ENCODE data around the gene PTPRM. TPM values are rescaled to one million over a fixed set of nuclear protein-coding genes. Genes with fewer than 3 reads are reported as not detected.

PTPRM gene
- polyA plus RNA-seq, 6 donors from 2014 or later: not detected

DNA sequence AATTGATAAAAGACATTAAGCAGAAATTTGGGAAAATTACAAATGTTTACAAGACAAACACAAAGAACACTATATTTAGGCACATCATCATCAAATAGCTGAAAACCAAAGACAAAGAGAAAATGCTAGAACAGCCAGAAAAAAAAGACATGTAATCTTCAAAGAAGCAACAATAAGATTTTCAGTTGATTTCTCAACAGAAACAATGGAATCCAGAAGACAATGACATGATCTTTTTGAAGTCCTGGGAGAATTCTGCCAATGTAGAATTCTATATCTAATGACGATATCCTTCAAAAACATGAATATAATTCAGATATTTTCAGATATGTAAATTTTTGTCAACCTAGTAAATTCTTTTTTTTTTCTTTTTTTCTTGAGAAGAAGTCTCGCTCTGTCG lies 179.0 kb downstream of the PTPRM start:
- DNase-seq (no peak), ATAC-seq (ENCODE audit: low read depth in 2 of 2) (no peak)
- Mint-ChIP-seq H3K4me1 (no peaks in the 10 kb centered on the region), H3K36me3 (no peaks in the 10 kb centered on the region), H3K9me3 (peaks cover 4 to 28% (median 10%) of the 10 kb centered on the region in 7 donors), H3K27me3 (no peaks in the 10 kb centered on the region), H3K27ac (no peak overlapping the region), H3K4me3 (no peak overlapping the region)

DNA sequence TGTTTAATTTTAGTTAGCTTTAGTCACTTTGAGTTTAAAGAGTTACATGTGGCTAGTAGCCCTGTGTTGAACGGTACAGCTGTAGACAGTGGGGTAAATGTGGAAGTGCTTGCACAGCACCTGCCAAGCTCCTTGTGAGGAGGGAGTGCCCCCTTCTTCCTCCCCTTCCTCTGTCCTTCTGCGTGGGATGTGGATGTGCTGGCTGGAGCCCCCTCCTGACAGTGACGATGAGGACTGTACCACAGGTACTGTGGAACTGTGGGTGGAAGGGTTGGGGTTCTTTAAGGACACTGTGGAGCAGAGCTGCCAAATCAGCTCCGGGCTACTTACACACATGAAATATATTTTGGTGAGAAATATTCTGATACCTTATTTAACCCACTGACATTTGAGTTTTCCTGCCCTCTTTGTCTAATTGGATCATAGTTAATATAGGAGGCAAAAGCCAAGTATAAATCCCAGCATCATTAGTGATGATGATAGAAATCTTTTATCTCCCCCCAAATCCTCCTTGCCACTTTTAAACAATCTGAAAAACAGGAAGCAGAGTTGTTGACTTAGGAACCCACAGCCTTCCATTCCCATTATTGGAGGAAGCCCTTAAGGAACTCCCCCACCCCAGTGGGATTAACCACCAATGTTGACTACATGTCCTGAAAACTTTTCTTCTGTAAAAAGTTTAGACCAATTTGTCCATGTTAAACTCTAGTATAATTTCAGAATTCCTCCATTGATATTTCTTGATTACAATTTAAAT lies 181.3 kb downstream of the PTPRM start:
- no peak for ATAC-seq (ENCODE audit: low read depth in 2 of 2)
- no peaks in the 10 kb centered on the region for H3K36me3 Mint-ChIP-seq
- H3K27ac Mint-ChIP-seq: no peak overlapping the region

GRCh38 chr18:7749008-7749405 lies 181.9 kb downstream of the PTPRM start:
- H3K36me3 Mint-ChIP-seq: no peaks in the 10 kb centered on the region
- no peak overlapping the region for H3K4me3 Mint-ChIP-seq
- no peak overlapping the region for H3K27ac Mint-ChIP-seq

More for the DNA sequence above, 181.3 kb downstream of the PTPRM start:
- no peak overlapping the region for H3K4me3 Mint-ChIP-seq
- H3K9me3 Mint-ChIP-seq: peaks cover 4 to 28% (median 10%) of the 10 kb centered on the region in 7 donors
- H3K4me1 Mint-ChIP-seq: no peaks in the 10 kb centered on the region
- H3K27me3 Mint-ChIP-seq: no peaks in the 10 kb centered on the region
- no peak for DNase-seq

DNA sequence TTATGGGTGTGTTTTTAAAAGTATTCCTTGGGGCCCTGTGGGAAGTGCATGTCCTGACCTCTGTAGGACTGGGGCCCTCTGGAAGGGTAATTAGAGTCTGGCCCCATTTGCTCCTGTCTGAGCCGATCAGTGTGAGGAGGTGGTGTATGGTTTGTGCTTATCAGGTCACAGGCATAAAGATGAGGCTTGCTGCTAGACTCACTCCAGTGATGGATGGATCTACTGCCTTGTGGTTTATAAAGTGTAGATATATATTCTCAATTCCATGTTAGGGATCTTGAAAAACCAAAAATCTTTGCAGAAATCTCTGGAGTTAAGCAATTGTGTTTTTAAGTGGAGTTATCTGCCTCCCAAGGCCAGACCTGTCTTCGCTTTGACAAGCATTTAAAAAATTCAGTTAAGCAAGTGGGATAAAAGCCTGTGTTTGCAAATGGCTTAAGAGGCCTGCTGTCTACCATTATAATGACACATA lies 182.4 kb downstream of the PTPRM start:
- Mint-ChIP-seq H3K36me3 (no peaks in the 10 kb centered on the region), H3K9me3 (peaks cover 4 to 28% (median 10%) of the 10 kb centered on the region in 7 donors), H3K27ac (peak overlapping the region in 1 of 6 donors; percentile 27), H3K4me1 (no peaks in the 10 kb centered on the region), H3K4me3 (no peak overlapping the region), H3K27me3 (no peaks in the 10 kb centered on the region)
- DNase-seq: no peak
- no peak for ATAC-seq (ENCODE audit: low read depth in 2 of 2)

More at GRCh38 chr18:7749008-7749405, 181.9 kb downstream of the PTPRM start:
- no peak for ATAC-seq (ENCODE audit: low read depth in 2 of 2)
- no peaks in the 10 kb centered on the region for H3K4me1 Mint-ChIP-seq
- no peak for DNase-seq
- peaks cover 4 to 28% (median 10%) of the 10 kb centered on the region in 7 donors for H3K9me3 Mint-ChIP-seq
- no peaks in the 10 kb centered on the region for H3K27me3 Mint-ChIP-seq

DNA sequence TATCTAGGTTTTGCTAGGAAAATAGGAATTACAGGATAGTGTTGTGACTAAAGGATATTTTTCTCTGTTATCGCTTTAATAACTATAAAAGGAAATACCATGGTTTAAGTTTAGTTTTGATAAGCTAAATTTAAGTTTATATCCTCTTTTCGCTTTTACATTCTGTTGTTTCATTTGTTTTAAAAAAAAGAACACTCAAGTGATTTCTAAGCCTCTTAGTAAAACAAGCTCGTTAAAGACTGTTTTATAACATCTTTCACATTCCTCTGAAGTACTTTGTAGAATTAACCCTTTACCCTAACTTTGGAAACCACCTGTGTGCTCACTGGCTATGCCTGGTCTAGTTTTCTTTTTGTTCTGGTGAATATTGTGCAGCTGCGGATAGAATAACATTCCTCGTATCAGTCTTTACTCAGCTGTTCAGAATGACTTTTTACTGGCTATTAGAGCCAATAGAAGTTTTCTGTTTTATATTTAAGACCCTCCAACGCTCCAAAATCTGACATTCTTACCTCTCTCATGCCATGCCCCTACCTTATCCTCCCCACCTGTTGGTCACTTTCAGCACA lies 183.1 kb downstream of the PTPRM start:
- Mint-ChIP-seq H3K9me3 (peaks cover 4 to 26% (median 9%) of the 10 kb centered on the region in 7 donors), H3K4me1 (no peaks in the 10 kb centered on the region), H3K27ac (no peak overlapping the region), H3K36me3 (no peaks in the 10 kb centered on the region), H3K4me3 (no peak overlapping the region), H3K27me3 (no peaks in the 10 kb centered on the region)
- DNase-seq (no peak), ATAC-seq (ENCODE audit: low read depth in 2 of 2) (no peak)

DNA sequence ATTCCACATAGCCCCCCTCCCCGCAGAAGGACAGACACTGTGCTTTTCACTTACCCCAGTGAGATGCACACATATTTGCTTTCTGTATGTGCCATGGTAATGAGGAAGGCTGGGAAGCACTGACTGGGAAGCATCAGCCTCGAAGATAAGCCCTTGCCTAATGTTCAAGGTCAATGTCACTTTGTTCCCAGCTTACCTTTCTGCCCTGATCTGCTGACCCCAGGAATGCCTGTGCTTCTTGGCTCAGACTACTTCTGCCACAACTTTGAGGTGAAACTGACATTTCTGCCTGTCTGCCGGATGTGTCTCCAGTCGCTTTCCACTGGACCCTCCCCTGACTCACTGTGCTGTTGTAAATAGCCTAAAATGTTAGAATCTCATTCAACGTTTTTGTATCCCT lies 183.8 kb downstream of the PTPRM start:
- no peak for DNase-seq
- H3K27ac Mint-ChIP-seq: no peak overlapping the region
- no peaks in the 10 kb centered on the region for H3K4me1 Mint-ChIP-seq
- no peaks in the 10 kb centered on the region for H3K36me3 Mint-ChIP-seq
- H3K9me3 Mint-ChIP-seq: peaks cover 1 to 18% (median 6%) of the 10 kb centered on the region in 7 donors
- no peaks in the 10 kb centered on the region for H3K27me3 Mint-ChIP-seq
- H3K4me3 Mint-ChIP-seq: no peak overlapping the region
- no peak for ATAC-seq (ENCODE audit: low read depth in 2 of 2)

GRCh38 chr18:7754258-7754657 lies 187.1 kb downstream of the PTPRM start:
- no peak overlapping the region for H3K4me3 Mint-ChIP-seq
- no peaks in the 10 kb centered on the region for H3K36me3 Mint-ChIP-seq
- H3K27ac Mint-ChIP-seq: no peak overlapping the region
- no peak for DNase-seq
- H3K9me3 Mint-ChIP-seq: peaks cover 0 to 4% (median 0%) of the 10 kb centered on the region in 7 donors
- no peaks in the 10 kb centered on the region for H3K4me1 Mint-ChIP-seq
- no peak for ATAC-seq (ENCODE audit: low read depth in 2 of 2)
- no peaks in the 10 kb centered on the region for H3K27me3 Mint-ChIP-seq

DNA sequence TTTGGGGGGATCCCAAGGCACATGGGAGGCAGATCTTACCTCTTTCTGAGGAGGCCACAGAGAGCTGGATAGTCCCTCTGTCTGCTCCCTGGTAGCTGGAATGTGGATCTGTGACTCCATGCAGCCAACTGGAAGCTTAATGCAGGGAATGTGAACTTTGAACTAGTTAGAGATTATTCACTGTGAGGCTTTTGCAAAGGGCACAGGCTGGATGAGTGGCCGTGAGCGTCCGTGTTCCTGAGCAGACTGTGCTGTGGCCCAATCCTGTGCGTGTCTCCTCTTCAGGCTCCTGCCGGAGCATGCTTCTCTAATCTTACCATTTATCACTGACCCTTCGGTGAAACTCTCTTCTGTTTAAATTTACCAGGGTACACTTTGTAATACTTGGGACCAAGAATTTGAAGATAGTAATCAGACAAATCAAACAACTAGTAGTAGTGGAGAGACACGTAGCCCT lies 187.6 kb downstream of the PTPRM start:
- Mint-ChIP-seq H3K27ac (no peak overlapping the region), H3K36me3 (no peaks in the 10 kb centered on the region), H3K4me3 (no peak overlapping the region), H3K9me3 (peaks cover 0 to 4% (median 0%) of the 10 kb centered on the region in 7 donors), H3K4me1 (no peaks in the 10 kb centered on the region), H3K27me3 (no peaks in the 10 kb centered on the region)
- DNase-seq (no peak), ATAC-seq (ENCODE audit: low read depth in 2 of 2) (no peak)

GRCh38 chr18:7755753-7756475 lies 188.8 kb downstream of the PTPRM start:
- no peak for ATAC-seq (ENCODE audit: low read depth in 2 of 2)
- DNase-seq: no peak
- H3K4me3 Mint-ChIP-seq: no peak overlapping the region
- H3K27ac Mint-ChIP-seq: no peak overlapping the region
- H3K9me3 Mint-ChIP-seq: peaks cover 0 to 4% (median 0%) of the 10 kb centered on the region in 7 donors
- no peaks in the 10 kb centered on the region for H3K27me3 Mint-ChIP-seq
- no peaks in the 10 kb centered on the region for H3K36me3 Mint-ChIP-seq
- H3K4me1 Mint-ChIP-seq: no peaks in the 10 kb centered on the region

DNA sequence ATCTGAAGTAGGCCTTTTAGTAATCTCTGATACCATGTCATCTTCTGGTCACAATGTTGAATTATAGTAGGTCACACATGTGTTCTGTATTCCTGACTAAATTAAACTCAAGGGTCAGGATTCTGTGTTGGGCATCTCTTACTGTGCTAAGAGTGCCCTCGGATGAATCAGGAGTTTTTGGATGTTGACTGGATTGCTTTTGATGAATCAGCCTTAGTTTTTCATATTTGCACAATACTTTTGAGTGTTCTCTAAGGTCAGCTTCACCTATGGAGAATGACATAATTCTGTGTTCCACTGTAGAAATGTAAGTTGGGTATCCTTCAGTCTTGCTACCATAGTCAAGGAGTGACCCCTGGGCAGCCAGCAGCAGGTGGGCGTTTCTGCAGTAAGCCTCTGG lies 190.1 kb downstream of the PTPRM start:
- Mint-ChIP-seq H3K4me3 (no peak overlapping the region), H3K27ac (no peak overlapping the region), H3K9me3 (peaks cover 0 to 5% (median 0%) of the 10 kb centered on the region in 7 donors), H3K4me1 (no peaks in the 10 kb centered on the region), H3K36me3 (no peaks in the 10 kb centered on the region), H3K27me3 (no peaks in the 10 kb centered on the region)
- ATAC-seq (ENCODE audit: low read depth in 2 of 2) (no peak), DNase-seq (no peak)

- Mint-ChIP-seq H3K9me3 (peaks cover 0 to 5% (median 0%) of the 10 kb centered on the region in 7 donors), H3K27ac (no peak overlapping the region), H3K36me3 (no peaks in the 10 kb centered on the region), H3K4me3 (no peak overlapping the region), H3K27me3 (no peaks in the 10 kb centered on the region), H3K4me1 (no peaks in the 10 kb centered on the region)
- ATAC-seq (ENCODE audit: low read depth in 2 of 2) (no peak), DNase-seq (no peak)
These were observed 191.6 kb downstream of the PTPRM start for GRCh38 chr18:7758764-7759163.

GRCh38 chr18:7760967-7761948 lies 194.1 kb downstream of the PTPRM start:
- no peaks in the 10 kb centered on the region for H3K4me1 Mint-ChIP-seq
- no peaks in the 10 kb centered on the region for H3K36me3 Mint-ChIP-seq
- DNase-seq (no peak), ATAC-seq (ENCODE audit: low read depth in 2 of 2) (no peak)
- H3K27ac Mint-ChIP-seq: no peak overlapping the region
- peaks cover 0 to 8% (median 0%) of the 10 kb centered on the region in 7 donors for H3K9me3 Mint-ChIP-seq
- no peak overlapping the region for H3K4me3 Mint-ChIP-seq
- H3K27me3 Mint-ChIP-seq: no peaks in the 10 kb centered on the region

DNA sequence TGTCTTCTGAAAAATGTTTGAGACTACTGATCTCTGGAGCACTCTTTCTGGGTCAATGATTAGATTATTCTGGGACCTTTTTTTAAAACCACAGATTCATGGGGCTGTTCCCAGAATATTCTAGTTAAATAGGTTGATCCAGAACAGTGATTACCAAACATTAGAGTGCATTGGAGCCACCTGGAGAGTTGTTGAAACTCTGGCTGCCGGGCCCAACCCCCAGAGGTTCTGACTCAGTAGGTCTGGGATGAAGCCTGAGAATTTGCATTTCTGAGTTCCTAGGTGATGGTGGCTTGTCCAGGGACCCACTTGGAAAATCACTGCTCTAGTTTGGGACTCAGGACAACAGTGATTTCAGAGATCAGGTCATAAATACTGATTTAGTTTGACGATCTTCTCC lies 197.3 kb downstream of the PTPRM start:
- no peaks in the 10 kb centered on the region for H3K4me1 Mint-ChIP-seq
- H3K4me3 Mint-ChIP-seq: no peak overlapping the region
- H3K27ac Mint-ChIP-seq: no peak overlapping the region
- DNase-seq (no peak), ATAC-seq (ENCODE audit: low read depth in 2 of 2) (no peak)
- peaks cover 0 to 5% (median 0%) of the 10 kb centered on the region in 7 donors for H3K9me3 Mint-ChIP-seq
- no peaks in the 10 kb centered on the region for H3K36me3 Mint-ChIP-seq
- no peaks in the 10 kb centered on the region for H3K27me3 Mint-ChIP-seq

Measured in naive B cell (primary cell).